Hypothalamus (tissue), 51 donors: ENCODE data around the gene MUSK.
"Not testable (repeated sequence)": the region's sequence is repeated elsewhere in the genome, so short reads cannot be mapped to it uniquely, and the experiment has no call there.

Source experiments
- DNase-seq, 51 donors: peaks; one replicate each; lab custom pipeline; 2025; lab: John Stamatoyannopoulos, UW

The MUSK gene

DNA sequence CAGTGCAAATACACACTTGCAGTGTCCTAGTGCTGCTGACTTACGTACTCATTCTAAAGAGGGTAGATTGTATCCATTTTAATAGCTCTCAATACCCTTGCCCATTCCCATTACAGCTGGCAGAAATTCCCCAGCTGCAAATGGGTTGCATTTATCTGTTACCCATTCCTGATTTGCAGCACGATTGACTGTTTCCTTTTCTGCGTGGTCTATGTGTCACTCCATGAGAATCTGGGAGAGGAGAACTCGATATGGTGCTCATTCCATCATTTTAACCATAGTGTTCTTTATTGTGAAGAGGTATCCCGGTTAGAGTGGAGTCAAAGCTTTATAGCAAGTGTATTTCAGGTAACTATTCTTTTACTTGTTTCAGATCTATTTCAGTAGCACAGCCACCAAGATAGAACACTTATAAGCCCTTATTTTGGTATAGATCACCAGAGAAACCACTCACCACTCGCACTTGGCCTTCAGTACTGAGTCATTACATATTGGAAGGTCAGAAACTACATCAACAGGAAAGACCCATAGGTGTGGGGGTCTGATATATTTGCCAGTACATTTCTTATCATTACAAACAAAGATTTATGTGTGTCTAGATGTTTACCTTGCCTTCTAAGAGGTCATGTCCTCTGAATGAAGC is 139.5 kb downstream of the MUSK start:
- DNase-seq, result no peak

DNA sequence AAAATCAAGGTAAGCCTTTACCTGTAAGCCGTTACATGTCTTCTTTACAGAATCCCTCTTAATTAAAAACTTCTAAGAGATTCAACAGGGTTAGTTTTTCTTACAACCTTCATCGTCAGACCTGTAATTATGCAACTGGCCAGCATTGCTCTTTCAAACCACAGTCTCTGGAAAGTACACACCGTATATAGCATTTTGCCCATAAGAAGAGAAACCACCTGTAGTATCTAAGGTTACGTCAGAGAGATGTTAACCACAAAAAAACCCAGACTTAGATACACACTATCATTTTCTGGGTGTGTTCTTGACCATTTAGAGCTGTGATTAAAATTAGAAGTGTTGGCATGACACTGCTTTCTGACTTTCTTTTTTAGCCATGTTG is 140.0 kb downstream of the MUSK start:
- no peak for DNase-seq

DNA sequence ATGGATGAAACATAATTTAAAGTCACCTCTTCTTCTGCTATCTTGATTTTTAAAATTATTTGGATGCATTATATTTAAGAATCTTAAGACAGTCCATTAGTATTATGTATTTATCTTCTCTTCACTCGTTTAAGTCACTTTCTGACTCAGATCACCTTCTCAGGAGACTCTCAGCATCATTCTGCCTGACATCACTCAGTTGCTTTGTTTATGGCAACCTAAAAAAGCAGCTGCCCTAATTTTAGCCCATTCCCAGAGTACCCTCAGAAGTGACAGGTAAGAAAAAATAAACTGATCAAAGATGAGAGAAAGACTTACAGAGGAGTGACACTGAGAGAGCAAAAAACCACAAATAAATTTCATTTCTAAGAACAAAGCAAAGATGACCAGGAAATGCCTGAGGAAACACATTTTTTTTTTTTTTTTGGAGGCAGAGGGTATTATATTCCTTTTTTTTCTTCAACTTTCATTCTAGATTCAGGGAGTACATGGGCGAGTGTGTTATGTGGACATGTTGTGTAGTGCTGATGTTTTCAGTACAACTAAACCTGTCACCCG is 140.5 kb downstream of the MUSK start:
- no peak for DNase-seq

DNA sequence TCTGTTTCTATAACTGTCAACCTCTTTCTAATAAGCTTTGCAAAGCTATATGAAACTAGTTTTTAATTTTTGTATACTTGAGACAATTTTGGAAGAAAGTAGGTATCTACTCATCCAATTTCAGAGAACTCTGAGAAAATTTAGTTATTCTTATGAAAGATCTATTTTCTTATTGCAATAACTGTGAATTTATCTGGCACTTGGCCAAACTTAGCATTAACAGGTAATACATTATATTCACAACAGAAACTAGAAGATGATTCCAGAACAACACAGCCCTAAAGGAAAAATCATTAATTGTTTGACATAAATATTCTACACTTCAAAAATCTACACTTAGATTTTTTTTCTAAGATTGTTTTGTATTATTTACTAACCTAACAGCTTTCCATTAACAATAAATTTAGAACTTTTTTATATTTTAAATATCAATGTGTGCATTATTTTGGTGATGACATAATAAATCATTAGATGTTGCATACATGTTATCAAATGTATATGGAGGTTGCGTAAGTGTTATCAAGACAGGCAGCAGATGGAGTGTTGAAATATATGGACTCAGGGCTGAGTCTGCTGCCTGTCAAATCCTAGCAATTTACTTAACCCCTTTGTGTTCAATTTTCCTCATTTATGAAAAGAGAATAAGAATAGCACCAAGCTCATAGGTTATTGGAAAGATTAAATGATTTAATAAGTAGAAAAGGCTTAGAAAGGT is 141.8 kb downstream of the MUSK start:
- no peak for DNase-seq

DNA sequence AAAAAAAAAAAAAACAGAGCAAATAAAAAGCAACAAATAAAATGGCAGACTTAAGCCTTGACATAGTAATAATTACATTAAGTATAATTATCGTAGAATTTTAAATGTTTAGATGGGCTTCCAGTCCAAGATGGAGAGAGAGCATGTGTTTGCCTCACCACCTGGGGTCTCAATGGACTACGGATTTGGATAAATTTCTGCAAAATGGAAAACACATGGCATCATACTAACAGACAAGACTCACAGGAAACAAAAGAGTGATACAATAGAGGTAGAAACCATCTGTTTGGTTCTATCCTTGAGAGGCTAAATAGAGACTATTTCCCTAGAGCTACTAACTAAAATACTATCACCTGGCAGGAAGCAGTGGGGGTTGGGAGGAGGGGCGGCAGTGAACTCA is 144.3 kb downstream of the MUSK start:
- DNase-seq, result no peak

DNA sequence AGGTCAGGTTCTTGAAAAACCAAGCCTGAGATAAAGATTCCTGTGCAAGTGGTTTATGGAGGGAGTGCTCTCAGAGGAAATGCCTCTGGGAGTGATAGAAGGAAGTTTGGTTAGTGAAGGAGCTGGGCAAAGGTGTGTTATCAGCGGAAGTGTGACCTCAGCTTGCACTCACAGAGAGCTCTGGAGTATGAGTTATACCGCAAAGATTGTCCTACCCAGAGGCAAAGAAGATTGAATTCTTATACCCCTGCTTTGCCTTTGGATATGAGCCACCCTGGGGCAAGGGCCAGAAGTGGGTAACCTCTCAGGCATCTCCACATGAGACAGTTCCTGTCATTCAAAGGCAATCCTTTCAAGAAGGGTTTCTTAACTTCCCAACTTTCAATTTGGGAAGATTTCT is 145.6 kb downstream of the MUSK start:
- DNase-seq, result no peak

DNA sequence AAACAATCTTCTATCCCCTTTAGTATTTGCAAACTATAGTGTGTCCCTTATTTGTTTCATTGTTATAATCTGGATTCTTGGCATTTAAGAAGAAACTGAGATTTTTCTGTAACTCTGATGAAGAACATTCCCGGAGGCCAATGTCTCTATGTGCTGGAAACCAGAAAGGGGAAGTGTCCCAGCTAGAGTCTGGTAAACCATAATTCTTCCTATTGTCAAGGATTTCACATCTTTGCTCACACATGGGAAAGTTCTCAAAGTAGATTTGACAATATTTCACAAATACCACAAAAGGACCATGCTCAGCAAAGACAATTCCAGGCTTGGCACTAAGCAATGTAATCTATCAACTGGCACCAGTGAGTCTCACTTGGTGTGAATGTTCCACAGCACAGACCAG is 146.8 kb downstream of the MUSK start:
- DNase-seq, result no peak

DNA sequence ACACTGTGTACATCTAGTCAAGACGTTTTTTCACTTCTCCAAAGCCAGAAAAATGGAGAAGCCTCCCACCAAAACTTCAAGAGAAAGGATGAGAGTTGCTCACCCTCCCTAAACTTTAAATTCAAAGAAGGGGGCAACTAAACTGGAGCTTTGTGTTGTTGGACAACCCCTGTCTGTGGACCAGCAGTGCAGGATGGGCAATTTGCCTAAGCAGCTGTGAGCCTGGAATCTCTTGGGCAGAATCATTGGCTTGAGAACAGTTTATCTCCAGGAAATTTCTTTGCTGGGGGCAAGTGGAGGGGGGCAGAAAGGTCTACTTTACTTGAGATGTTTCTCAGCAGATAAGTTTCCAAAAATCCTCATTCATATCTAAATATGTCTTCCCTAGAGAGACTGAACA is 151.8 kb downstream of the MUSK start:
- DNase-seq, result peak in 10 of 51 donors; percentile 2 to 31 (median 16)

DNA sequence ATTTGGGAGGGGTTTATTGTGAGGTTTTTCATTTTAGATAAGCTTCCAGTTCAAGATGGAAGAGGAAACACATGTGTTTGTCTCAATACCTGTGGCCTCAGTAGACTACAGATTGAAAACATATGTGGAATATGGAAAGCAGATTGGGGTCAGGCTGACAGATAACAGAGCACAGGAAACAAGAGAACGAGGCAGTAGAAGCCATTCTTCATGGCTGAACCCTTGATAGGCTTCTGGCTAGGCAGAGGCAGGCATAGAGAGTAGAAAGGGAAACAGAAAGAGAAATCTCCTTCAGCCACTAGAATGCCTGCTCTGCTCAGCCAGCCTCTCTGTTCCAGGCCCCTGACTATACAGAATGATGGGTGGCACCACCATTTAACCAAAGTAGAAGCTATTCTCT is 152.5 kb downstream of the MUSK start:
- no peak for DNase-seq

DNA sequence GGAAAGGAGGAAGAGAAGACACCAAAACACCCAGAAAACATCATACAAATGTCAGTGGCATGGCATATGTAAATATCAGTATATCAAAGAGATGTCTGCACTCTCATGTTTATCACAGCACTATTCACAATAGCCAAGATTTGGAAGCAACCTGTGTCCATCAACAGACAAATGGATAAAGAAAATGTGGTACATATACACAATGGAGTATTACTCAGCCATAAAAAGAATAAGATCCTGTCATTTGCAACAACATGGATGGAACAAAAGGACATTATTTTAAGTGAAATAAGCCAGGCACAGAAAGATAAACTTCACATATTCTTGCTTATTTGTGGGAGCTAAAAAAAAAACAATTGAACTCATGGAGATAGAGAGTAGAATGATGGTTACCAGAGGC is 156.5 kb downstream of the MUSK start:
- DNase-seq, result not testable (repeated sequence)

DNA sequence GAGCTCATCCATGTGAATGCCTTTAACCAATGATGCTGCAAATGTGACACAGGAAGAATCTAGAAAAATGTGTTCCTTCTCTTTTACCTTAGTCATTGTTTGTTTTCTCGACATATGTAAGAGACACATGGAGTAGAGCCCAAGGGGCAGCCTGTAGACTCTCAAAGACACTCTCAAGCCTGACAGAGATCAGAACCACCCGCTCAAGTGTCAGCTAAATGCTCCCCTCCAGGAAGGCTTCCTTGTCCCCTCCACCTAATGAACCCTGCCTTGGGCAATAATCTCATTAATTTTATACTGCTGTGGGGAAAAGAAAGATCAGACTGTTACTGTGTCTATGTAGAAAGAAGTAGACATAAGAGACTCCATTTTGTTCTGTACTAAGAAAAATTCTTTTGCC is 157.4 kb downstream of the MUSK start:
- DNase-seq, result no peak

DNA sequence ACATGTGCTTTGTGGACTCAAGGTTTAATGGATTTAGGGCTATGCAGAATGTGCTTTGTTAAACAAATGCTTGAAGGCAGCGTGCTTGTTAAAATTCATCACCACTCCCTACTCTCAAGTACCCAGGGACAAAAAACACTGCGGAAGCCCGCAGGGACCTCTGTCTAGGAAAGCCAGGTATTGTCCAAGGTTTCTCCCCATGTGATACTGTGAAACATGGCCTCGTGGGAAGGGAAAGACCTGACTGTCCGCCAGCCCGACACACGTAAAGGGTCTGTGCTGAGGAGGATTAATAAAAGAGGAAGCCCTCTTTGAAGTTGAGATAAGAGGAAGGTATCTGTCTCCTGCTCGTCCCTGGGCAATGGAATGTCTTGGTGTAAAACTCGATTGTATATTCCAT is 157.8 kb downstream of the MUSK start:
- not testable (repeated sequence) for DNase-seq

DNA sequence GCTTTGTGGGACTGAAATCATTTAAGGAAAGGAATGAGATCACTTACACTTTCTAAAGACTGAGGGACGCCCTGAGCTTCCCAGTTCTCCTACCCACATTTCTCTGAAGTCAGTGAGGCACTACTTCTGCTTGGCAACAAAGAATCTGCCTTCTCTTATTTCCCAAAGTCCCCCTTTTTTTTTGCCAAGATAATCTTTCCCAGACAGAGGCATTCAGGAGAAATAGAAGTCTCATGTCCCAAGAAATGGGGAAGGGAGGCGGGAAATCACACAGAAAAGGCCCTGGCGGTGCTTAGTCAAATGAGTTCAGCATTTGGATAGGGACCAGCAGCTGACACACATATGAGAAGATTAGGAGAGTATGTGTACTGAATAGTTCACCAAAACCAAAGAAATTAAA is 159.7 kb downstream of the MUSK start:
- DNase-seq, result peak in 15 of 51 donors; percentile 1 to 32 (median 13)

DNA sequence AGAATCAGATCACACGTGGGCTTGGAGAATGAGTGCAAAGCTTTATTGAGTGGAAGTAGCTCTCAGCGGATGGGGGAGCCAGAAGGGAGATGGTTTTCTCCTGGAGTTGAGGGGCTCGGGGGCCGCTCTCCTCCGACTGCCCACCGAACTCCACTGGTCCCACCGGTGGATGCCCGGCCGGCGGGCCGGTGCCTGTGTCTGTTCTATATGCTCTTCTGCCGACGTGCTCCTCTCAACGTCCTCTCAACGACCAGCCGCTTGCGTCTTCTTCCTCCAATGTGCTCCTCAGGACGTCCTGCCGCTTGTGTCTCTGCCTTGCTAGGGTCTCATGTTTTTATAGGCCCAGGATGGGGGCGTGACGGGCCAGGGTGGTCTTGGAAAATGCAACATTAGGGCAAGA is 161.9 kb downstream of the MUSK start:
- no peak for DNase-seq

DNA sequence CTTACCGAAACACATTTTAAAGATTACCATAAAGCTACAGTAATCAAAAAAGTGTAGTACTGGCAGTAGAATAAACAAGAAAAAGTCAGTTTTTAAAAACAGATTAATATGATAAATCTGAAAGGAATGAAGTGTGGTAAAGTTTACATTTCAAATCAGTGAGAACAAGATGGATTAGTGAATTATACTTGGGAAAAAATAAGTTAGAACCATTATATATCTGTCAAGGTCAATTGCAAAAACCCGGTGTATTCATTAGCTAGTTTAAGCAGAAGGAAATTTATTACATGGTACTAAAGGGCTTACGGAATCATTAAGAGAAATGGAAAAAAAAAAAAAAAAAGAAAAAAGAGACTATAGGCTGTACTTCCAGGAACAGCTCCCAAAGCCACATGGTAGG is 164.3 kb downstream of the MUSK start:
- no peak for DNase-seq

DNA sequence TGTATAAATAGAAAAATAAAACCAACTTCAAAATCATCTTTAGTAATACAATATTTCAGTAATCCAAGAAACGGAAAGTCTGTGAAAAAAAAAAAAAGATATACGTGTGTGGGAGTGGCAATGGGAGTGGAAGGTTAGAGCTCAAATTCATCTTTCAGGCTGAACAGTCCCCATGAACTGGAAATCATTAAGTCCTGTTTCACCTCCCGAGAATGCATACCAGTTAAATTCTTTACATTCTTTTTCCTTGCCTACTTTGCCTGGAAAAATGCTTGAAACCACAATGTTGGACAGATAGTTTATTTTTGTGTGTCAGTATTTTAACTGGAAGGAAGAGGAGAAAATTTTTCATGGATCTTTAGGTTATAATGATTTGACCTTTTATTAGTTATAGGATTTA is 166.8 kb downstream of the MUSK start:
- no peak for DNase-seq

DNA sequence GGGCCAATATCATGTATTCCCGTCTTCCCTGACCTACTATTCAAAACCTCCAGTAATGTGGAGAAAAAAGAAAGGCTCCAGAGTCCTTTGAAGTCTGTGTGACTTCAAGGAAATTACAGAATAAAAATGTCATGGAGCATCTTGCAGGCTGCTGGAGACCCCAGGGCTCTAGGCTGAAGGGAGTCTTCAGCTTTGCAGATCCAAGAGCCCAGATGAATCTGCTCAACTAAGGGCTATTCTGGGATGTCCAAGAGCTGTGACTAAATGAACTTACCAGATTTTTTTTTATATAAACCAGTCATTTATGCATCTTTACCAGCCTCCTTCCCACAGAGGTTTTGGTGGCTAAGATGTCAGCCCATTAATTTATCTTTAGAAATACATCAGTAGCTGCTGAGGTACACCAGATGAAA is 167.3 kb downstream of the MUSK start:
- no peak for DNase-seq

DNA sequence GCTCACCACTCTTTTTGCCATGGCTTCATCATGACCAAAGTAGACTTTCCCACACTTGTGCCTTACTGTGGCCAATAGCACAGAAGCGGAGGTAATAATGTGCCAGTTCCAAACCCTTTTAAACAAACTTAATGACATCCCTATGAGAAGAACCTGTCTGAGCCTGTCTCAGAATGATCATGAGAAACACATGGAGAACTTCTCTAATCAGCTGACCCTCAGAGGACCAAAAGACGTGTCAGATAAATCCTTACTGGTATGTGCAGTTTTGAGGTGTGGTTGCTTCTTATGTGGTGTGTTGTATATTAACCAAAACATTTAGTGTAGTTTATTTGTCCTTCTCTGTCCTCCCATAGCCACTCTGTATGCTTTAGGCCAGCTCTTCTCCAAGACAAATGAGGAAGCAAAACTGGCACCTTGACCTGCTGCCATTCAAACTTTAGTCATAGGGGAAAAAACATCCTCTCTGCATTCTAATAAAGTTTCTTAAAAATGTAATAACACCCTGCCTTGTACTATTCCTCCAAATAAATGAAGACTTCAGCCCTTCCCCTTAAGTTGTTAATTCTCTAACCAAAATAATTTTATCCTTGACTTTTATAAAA is 168.9 kb downstream of the MUSK start:
- DNase-seq, result no peak

DNA sequence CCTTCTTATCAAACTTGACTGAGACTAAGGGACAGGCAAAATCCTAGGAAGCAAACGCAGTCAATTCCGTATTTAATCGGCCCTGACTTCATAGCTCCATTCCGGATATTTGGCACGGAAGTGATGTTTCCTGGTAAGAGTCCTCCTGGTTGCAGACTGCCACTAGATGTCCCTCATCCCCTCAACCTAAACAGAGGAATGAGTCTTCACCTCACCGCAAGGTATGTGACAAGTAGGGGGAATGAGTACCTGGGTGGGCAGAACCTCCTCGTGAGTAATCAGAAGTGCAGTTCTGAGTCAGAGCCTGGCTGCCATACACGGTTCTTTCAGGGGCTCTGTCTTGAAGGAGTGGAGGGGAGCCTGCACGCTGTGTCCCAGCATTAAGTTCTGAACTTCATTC is 173.6 kb downstream of the MUSK start:
- no peak for DNase-seq

DNA sequence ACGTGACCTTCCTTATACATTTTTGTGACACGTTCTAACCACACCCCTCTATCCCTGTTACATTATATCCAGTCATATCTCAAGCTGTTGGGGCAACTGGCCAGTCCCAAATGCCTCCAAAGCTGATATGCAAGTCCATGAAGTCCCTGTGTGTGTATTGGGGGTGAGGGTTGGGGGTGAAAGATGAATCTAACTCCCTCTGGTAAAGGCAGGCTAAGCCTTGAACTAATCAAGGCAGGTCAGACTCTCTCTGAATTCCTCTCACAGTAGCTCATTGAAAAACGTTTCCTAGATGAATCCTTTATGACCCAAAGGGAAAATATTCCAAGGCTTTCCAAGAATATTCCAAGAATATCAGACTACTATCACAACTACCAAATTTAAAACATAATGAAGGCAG is 174.4 kb downstream of the MUSK start:
- DNase-seq, result no peak

DNA sequence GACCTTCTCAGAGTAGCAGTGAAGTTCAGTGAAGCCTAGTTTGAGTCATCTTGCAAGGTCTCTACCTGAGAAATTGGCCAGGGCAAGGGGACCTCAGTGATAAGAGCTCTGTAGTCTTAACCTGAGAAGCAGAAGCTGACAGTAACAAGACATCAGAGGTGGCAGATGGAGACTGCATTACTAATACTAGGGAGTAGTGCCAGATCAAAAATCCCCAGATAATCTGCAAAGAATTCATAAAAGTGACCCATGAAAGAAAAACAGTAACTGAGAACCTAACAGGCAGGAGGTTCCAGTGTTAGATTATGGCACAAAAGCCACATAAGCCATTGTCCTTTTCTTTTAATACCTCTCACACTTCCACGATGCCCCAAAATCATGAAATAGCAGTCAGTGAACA is 175.5 kb downstream of the MUSK start:
- no peak for DNase-seq

DNA sequence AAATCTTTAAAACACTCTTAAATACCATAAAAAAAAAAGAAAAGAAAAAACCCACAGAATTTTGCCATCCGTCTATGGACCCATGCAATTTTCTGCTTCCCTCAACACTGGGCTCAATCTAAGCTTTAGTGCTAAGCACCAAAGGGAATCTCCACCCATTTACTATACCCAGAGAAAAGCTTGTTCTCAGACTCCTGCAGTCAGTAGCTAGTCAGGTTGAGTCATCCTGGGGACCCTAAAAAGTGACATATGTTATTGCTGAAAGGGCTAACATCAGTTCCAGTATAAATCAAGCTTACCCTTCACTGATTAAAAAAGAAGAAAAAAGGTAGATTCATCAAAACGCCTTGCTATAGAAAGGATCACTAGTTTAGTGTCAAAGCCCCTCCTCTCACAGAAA is 177.6 kb downstream of the MUSK start:
- DNase-seq, result no peak
